GM19035 (cell line): ENCODE data around the gene CDH26.
"Not testable (repeated sequence)": the region's sequence is repeated elsewhere in the genome, so short reads cannot be mapped to it uniquely, and the experiment has no call there.

Experiments used
- ATAC-seq: cut with Tn5 transposase; IDR thresholded peaks from one replicate; pipeline ENCODE4 v1.9.1; 2021; ENCODE audit not compliant: unreplicated experiment

CDH26 gene

DNA sequence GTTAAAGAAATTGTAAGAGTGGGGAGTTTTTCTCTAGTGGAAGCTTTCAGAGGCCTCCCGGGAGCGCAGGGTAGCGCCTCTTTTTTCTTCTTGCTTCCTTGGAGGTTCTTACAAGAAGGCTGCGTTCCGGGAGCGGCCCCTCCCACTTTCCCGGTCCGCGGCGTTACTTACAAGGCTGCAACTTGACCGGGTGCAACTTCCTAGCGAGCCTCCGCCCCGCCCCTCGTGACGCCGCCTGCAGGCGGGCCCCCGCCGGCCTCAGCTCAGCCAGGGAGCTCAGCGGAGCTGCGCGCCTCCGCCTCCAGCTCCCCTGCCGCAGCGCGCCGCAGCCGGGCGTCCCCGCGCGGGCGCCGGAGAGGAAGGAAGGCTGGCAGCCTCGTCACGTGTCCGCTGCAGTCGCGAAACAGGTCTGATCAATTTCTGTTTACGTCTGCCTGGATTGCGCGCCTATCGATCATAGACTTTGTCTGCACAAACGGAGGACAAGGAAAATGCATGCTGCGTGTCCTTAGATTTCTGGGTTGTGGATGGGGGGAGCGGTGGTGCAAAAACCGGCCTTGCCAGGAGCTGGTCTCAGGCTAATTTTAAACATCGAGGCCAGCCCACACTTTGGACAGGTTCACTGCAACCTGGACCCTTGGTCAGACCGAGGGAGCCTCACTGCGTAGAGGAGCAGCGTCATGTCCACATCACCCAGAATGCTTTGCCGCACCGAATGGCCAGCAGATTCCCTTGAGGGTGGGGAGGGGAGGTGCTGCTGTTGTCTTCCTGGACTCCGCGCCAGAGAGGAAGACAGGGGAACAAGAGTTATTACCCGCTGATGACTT is 17.9 kb upstream of the CDH26 start, which contains the start of the genes FAM217B and PPP1R3D:
TSS of gene FAM217B (plus strand) at position 261 of the 827 bp plus-strand sequence. CDS start 3,555 bp downstream, outside the sequence.
TSS of gene PPP1R3D (minus strand) at position 177 of the 827 bp plus-strand sequence. CDS start 374 bp downstream, outside the sequence.
- ATAC-seq: peak; percentile 95

DNA sequence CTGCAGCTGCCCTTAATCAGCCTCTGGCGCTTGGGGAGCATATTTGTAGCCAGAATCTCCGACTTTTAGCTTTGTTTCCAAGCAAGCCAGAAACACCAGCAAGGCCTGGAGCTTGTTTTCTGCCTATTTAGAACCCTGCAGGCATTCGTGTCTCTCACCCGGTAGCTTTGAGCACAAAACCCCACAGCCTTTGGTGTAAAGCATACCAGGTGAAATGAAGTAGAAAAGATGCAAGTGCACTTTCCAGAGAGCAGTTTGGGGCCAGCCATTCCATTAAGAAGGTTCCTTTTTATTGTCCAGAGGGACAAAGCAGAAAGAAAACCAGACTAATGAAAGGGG is 17.3 kb upstream of the CDH26 start:
- peak; percentile 7 for ATAC-seq

DNA sequence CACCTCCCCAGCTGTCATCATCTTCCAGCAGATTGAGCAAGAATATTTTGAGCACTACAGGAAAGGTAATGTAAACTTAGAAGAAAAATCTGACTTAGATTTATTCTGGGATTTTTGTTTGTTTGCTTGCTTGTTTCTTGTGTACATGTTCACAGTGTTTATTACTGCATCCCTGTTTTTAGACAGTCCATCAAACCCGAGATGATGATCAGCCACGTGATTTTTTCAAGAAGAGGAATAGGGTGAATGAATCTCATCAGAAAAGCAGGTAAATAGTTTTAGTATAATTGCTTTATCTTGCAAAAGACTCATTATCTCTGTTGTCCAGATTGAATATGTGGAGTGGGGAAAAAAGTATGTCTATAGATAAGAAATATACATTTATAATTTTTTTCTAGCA is 16.0 kb upstream of the CDH26 start:
- no peak for ATAC-seq

DNA sequence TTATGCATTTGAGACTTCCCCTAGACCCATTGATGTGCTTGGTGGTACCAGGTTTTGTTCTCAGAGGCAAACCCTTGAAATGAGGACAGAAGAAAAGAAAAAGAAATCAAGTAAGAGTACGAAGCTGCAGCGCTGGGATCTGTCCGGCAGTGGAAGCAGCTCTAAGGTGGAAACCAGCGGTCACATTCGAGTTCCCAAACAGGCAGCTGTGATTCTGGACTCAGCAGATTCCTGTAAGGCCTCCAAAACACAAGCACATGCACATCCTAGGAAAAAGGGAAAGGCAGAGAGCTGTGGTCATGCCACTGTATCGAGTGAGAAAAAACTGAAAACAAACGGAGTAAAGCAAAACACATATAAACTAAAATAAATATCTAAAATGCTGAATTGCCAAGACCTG is 13.5 kb upstream of the CDH26 start:
- no peak for ATAC-seq

DNA sequence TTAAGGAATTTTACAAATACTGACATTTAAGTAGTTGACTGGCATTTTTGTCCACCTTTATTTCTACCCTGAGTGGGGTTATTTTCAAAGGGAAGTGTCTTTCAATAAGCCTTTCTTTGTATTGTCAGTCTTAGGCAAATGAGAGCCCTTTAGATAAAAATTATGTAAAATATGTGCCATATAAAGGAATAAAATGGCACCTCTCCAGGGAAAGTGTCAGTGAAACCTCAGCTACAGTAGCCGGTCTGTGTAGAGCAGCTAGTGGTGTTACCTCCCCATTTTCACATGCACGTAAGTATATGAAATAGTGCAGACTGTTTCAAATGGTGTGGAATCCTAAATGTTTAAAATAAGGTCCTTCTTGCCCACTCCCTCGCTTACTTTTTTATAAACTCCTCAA is 13.0 kb upstream of the CDH26 start:
- ATAC-seq: no peak

DNA sequence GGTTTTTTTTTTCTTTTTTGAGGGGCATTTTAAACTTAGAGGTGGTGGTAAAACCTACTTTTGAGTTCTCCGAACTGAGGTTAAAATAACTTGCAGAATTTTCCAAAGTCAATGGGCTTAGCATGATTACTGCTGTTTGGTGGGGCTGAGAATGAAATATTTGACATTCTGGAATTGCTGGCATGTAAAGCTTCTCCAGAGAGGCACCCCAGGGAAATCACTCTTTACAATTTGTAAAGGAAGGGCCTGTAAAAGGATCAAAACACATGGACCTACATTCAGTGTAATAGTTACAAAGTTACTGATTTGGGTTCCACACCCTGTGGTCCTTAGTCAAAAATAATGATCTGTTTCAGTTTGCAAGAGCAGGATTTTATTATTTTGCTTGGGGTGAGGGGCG is 12.5 kb upstream of the CDH26 start:
- ATAC-seq: no peak

DNA sequence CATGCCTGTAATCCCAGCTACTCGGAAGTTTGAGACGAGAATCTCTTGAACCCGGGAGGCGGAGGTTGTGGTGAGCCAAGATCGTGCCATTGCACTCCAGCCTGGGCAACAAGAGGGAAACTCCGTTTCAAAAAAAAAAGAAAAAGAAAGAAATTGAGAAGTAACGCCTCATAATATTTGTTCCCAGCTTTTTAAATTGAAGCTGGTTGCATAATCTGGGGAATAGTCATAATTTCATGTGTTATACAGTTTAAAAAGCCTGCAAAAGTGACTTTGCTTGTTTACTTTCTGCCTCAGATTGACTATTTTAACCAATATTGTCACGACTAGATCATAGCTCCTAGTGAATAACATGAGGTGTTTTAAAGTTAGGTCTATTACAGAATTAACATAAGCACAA is 10.8 kb upstream of the CDH26 start:
- no peak for ATAC-seq

DNA sequence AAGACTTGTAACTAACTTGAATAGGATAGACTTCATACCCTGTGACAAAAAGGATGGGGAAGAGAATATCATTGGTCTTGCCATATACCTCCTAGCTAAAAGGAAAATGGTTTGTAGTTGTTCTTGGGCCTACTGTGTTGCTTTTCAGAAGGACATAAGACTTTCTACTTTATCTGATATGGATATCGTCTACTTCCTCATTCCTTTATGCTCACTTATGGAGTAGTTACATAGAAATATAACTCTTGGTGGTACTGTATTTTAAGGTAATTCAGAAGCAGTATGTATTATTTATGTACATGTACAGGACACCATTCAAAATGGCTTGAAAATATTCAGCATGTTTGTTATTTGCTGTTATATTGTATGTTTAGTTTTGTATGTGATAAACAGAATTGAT is 10.0 kb upstream of the CDH26 start:
- ATAC-seq: no peak

DNA sequence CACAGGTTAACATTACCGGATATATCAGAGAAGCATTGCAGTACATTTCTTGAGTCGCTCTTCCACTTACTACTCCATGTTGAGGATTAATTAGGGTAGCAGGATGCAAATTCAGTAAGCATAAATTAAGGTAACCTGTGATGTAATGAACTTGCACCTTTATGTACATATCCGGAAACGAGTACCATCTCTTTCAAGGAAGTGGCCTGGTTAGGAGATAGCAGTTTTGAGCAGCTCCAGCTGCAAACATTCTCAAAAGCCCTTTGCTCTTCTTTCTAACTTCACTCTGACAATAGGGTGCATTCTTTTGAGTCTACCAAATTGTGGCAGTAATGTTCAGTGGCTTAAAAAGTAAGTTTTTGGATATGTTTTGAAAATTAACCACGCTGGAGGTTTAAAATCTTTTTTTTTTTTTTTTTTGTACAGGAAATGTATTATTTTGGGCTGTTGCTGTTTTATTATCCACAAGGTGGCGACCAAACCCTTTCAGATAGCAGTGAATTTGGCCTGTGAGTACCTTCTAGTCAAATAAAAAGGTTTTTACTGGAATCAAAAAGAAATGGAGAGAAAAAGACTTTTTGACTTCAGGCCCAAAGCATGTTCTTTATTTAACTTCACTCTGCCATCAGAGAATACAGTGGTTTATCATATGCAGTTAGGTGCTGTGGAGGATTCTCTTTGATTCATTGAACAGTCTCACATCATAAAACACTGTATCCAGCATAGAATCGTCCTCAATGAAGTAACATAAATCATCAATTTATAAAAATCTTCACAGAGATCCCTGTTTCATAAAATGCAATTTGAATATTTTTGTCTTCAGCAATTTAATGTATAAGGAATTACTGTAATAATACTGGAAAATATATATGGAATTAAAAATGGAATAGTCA is 9.1 kb upstream of the CDH26 start:
- no peak for ATAC-seq

DNA sequence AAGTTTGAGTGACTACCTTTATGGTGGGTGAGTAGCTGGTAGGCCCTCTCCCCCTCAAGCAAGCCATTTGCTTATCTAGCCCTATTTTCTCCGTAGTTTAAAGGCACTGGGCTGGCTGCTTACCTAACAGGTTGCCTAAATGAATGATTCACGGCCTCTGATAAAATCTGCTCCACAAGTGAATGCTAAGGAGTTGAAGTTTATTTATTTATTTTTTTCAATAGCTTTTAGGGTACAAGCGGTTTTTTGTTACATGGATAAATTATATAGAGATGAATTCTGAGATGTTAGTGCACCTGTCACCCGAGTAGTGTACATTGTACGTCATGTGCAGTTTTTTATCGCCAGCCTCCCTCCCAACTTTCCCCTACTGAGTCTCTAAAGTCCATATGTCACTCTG is 8.3 kb upstream of the CDH26 start:
- ATAC-seq: no peak

DNA sequence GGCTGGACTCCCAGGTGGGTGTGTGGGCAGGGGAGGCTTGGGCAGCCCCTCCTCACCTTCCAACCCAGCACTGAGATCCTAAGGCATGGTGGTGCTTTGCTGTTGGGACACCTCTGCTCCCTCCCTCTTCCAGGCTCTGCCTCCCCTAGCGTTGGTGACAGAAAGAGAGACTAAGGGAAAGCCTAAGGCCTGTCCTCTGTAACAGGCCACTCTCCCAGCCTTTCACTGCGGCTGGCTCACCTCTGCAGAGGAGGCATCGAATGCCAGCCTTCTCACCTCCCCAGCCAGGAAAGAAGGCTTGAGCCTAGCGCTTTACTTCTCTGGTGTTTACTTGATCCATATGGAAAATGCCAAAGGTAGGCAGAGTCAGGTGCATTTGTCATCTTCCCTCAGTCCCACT is 3.5 kb upstream of the CDH26 start:
- ATAC-seq: no peak

DNA sequence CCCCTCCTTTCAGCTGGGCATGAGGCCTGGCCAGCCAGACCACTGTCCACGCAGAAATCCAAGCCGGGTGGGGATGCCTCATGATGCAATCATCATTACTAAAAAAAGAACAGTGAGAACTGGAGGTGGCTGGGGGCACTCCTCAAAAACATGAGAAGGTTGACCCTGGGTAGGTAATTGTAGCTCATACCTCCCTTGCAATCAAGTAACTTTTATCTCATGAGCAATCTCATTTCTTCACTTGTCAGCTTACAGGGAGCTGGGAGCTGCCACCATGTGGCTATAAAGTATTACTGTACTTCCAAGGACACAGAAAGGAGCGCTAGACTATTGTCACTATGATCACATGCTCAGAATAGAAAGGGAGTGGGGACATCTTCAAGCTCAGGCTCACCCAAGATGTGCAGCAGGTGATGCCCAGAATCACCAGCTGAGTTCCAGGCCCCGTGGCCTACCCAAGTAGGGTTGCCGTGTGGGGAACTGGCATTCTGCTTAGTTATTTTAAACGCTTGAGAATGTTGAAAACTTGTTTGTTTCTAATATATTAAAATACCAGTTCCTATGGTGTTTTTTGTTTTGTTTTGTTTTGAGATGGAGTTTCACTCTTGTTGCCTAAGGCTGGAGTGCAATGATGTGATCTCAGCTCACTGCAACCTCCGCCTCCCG is 3.0 kb upstream of the CDH26 start:
- ATAC-seq: no peak

DNA sequence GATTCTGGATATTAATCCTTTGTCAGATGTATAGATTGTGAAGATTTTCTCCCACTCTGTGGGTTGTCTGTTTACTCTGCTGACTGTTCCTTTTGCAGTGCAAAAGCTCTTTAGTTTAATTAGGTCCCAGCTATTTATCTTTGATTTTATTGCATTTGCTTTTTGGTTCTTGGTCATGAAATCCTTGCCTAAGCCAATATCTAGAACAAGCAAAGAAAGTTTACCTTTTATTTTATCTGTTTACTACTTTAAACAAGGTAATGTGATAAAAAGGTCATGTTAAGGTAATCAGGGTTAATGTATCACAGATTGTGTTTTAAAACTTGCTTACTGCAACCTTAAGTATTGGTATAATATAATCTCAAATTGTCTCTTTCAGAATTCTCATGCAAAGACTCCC is 655 bp upstream of the CDH26 start:
- ATAC-seq: not testable (repeated sequence)

DNA sequence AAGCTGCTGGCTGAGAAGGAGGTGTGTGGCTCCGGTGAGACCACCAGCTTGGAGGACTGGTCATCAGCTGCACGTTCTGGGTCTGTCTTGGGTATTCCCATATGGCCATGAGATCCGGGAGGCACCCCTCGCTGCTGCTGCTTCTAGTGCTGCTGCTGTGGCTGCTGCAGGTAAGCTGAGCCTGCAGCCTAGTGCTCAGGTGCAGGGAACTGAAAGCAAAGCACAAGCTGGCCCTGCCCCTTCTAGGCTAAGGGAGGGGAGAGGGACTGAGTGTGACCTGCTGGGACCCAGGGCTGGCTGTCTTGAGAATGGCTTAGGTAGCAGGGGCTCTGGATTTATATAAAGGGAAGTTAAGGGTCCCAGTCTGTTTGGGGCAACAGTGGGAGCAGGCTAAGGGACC is 403 bp downstream of the CDH26 start:
- ATAC-seq: no peak

DNA sequence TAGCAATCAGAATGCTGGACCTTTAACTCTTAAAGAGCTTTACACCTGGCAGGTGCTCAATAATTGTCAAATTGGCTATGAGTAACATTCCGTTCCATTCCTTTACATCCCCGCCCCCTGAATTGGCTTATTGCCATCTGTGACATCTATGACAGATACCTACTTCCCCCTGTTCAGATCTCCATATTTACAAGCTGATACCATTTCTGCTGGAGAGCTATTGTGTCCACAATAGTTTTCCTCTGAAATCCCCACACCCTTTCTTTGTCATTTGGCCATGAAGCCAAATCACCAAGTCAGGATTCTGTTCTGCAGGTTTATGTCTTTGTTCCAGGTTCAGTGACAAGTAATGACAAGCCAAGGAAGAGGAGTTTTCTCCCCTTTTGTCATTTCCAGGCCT is 3.2 kb downstream of the CDH26 start:
- ATAC-seq: no peak

DNA sequence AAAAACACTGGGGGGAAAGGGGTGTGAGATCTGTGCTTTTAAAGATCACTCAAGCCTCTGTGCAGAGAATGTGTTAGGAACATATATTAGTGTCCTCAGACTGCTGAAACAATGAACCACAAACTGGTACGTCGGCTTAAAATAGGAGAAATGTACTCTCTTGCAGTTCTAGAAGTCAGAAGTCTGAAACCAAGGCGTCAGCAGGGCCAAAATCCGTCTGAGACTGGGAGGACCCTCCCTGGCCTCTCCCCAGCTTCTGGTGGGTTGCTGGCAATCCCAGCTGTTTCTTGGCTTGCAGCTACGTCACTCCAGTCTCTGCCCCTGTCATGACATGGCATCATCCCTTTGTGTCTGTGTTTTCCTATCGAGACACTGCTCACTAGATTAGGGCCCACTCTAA is 3.9 kb downstream of the CDH26 start:
- no peak for ATAC-seq

DNA sequence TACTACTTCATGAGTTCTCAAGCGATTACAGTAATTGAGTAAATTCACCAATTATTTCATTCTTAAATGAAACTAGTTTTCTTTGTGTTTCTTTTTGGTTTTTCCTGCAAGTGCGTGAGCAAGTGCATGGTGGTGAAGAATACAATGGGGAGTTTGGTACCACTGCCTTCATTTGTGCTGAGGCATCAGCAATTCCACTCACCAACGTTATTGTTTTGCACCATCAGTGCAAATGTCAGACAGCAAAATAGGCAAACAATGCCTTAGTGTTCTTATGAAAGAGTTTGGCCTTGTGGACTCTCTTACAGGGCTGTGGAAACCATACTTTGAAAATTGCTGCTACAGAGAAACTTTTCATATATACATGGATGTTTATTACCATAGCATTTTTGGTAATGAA is 8.2 kb downstream of the CDH26 start:
- ATAC-seq: no peak

DNA sequence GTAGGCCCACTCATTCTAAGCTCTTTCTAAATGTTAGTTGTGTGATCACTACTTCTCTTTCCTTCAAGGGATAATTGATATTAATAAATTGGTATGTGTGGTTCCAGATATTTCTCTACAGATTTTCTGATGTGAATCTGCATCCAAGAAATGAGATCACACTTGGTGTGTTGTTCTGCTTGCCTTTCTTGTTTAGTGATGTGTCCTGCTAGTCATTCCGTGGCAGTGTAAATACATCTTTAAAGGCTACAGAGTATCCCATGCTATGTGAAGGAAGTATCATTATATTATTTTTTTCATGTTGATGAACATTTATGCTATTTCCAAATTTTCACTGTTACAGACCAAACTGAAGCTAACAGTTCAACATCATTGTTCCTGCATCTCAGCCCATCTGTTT is 13.2 kb downstream of the CDH26 start:
- no peak for ATAC-seq

DNA sequence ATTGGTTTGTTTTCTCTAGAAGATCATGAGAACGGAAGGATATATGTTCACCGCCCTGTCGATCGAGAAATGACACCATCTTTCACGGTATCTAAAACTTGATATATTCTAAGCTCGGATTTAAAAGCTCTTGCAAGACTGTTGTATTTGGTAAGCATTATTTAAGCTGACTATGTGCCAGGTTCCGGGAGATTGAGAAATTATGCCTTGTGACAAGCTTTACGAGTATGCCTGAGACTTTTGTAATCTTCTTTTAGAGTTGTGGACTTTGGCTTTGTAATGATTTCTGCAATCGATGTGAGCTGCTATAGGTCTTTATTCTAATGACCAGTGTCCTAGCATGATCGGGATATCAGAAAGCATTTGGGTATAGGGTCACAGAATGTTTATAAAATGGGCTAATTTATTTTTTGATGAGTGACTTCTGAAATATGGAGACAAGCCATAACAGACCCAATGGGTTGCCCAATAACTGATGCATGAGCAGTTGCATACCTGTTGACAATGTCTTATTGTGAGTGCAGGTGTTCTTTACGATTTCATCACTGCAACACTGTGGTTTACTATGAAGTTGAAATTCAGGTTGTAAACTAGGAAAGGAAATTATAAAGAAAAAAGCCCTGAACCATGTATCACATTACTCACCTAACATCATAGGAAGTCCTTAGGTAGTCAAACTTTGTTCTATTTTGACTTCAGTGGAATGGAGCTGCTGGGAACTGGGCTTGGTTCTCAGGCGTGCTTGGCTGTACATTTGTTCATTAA is 14.0 kb downstream of the CDH26 start:
- ATAC-seq: no peak

DNA sequence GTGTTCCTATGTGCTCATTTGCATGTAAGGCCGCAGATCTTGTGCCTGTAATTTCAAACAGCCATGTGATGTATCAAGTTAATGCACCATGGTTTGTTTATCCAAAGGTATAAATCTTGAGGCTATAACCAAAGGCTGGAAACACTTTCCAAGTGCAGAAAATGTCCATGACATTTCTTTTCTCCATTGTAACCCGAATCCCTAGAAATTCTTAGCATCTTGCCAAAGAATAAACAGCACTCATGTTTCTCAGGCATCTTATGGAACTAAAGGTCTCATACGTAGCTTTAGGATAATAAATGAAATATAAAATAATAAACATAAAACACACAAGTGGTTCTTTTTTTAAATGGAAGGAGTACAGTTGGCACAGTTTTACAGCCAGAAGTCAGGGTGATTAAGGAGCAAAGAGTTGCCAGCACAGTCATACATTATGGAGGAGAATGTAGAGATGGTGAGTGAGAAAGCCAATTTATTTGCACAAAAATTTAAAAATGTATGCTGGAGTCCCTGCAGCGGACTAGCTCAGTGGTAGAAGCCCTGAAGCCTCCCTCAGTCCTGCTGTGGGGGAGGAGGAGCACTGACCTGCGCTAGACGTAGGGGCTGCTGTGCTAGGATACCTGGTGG is 18.0 kb downstream of the CDH26 start:
- no peak for ATAC-seq
